Right lobe of liver (tissue), 6 donors: Measurements from ENCODE around the gene TTC36. TPM values are rescaled to one million over a fixed set of nuclear protein-coding genes. Genes with fewer than 3 reads are reported as not detected.

Experiments
- ATAC-seq, 4 donors: fragments of 200-7000 bp; cut with Tn5 transposase; one replicate each; pipeline ENCODE4 v1.9.1; 2020; ENCODE audit warnings: mild to moderate bottlenecking in 4 of 4, moderate library complexity in 4 of 4
- DNase-seq, 3 donors: peaks; one replicate each; pipeline ENCODE4 v3.0.0-alpha.2; 2020
- H3K27ac ChIP-seq, 3 donors: fragments of 200-600 bp; one replicate each; pipeline ENCODE4 v1.8.0; 2022
- H3K27me3 ChIP-seq, 2 donors: fragments of 200-600 bp; one replicate each; pipeline ENCODE4 v1.8.0; 2022
- H3K36me3 ChIP-seq, 4 donors: fragments of 200-600 bp; sonication (generic) in 1 of 4; one replicate each; pipeline versions ENCODE4 v1.5.1 to v1.8.0; 2017 to 2022; ENCODE audit warnings: control low read depth in 1 of 4
- H3K4me1 ChIP-seq, 4 donors: fragments of 200-600 bp; sonication (generic) in 1 of 4; one replicate each; pipeline versions ENCODE4 v1.5.1 to v1.8.0; 2017 to 2022; ENCODE audit warnings: control low read depth in 1 of 4
- H3K4me3 ChIP-seq, 3 donors: fragments of 200-600 bp; one replicate each; pipeline ENCODE4 v1.8.0; 2022
- H3K9me3 ChIP-seq, 4 donors: fragments of 200-600 bp; sonication (generic) in 1 of 4; one replicate each; pipeline versions ENCODE4 v1.5.1 to v1.8.0; 2017 to 2022; ENCODE audit warnings: control low read depth in 1 of 4
- CTCF ChIP-seq, 4 donors: fragments of 200-600 bp in 3 of 4; fragments of 450-650 bp in 1 of 4; IDR thresholded peaks; one replicate each; pipeline versions ENCODE4 v1.5.1 to v1.8.0; 2016 to 2022; ENCODE audit warnings: antibody characterized with exemption in 4 of 4, mild to moderate bottlenecking in 2 of 4
- POLR2A ChIP-seq: fragments of 450-650 bp; IDR thresholded peaks from one replicate; pipeline ENCODE4 v1.6.1; 2017; ENCODE audit warnings: antibody characterized with exemption, mild to moderate bottlenecking
- WGBS: methylation state at CpG from one replicate; pipeline ENCODE4 v1.1.6; 2018; ENCODE audit warnings: low coverage, low lambda C conversion rate; ENCODE audit not compliant: insufficient coverage; ENCODE audit errors: missing lambda C conversion rate; 5-methylcytosine and 5-hydroxymethylcytosine counted together
- intact Hi-C, 2 donors: fragments of 100-400 bp; cut with DNase I; formaldehyde crosslinking; loops; one replicate each; pipeline versions ENCODE4 v1.11.2 to v1.14.1; 2022
- total RNA-seq, 6 experiments: library from RNA; depleted of rRNA in 2 of 6; stranded (reverse); fragments of >200 nt in 2 of 6; fragmentation: NEBNext Ultra II Directional in 3 of 6; extraction: Animal tissue kit (Norgen Biotek cat#: 25700) in 3 of 6; gene quantifications; one replicate each; pipeline versions ENCODE4 v1.1.0 to v1.2.4, GENCODE V29; 2016 to 2023
- donor health status: DM: no; HTN: yes; CAD: no.
- donor health status: DM: no; HTN: no; CAD: no.
- donor health status: DM: no; HTN: no; CAD: no.
- donor health status: DM: no; HTN: yes; CAD: no.
- donor health status: DM: no; HTN: yes; CAD: no.

Gene TTC36
- total RNA-seq, 6 experiments from 2014 or later, result 21.5 to 88.3 (median 50.6) TPM

GRCh38 chr11:118524757-118525470, 2.4 kb upstream of the TTC36 start:
- Histone ChIP-seq H3K4me3 (no peak overlapping the region), H3K36me3 (peaks cover 0 to 23% (median 17%) of the 10 kb centered on the region in 4 donors), H3K4me1 (peaks cover 0 to 72% (median 19%) of the 10 kb centered on the region in 4 donors), H3K9me3 (no peaks in the 10 kb centered on the region), H3K27me3 (no peaks in the 10 kb centered on the region), H3K27ac (peak overlapping the region in 2 of 3 donors; percentile 86 to 94)
- ATAC-seq, result no peak
- intact Hi-C loops, result no loop called here
- no peak for DNase-seq
- 71% methylated on average over 6 of the region's 6 CpGs for WGBS
- TF ChIP-seq CTCF (IDR thresholded peaks at IDR 0.05), result no peak
- no peak for TF ChIP-seq POLR2A

GRCh38 chr11:118526688-118527087, 586 bp upstream of the TTC36 start:
- DNase-seq (peak in 2 of 3 donors; percentile 72 to 79), ATAC-seq (peak; percentile 50 to 65 (median 54))
- Histone ChIP-seq H3K27me3 (no peaks in the 10 kb centered on the region), H3K36me3 (peaks cover 0 to 7% (median 6%) of the 10 kb centered on the region in 4 donors), H3K9me3 (no peaks in the 10 kb centered on the region), H3K4me3 (peak overlapping the region; percentile 18 to 75 (median 65)), H3K27ac (peak overlapping the region; percentile 37 to 94 (median 86)), H3K4me1 (peaks cover 0 to 70% (median 22%) of the 10 kb centered on the region in 4 donors)
- 21% methylated on average over 2 of the region's 2 CpGs for WGBS
- intact Hi-C loops, result no loop called here
- TF ChIP-seq POLR2A (no peak), CTCF (IDR thresholded peaks at IDR 0.05) (no peak)

- no peak for ATAC-seq
- TF ChIP-seq CTCF (IDR thresholded peaks at IDR 0.05) (no peak), POLR2A (no peak)
These were observed 1.2 kb downstream of the TTC36 start for GRCh38 chr11:118528511-118528910.

GRCh38 chr11:118529584-118530175, 2.4 kb downstream of the TTC36 start:
- Histone ChIP-seq H3K27me3 (no peaks in the 10 kb centered on the region), H3K36me3 (no peaks in the 10 kb centered on the region), H3K27ac (peak overlapping the region in 1 of 3 donors; percentile 86), H3K4me1 (peaks cover 0 to 64% (median 31%) of the 10 kb centered on the region in 4 donors), H3K4me3 (peak overlapping the region in 2 of 3 donors; percentile 70 to 79), H3K9me3 (no peaks in the 10 kb centered on the region)
- ATAC-seq (no peak), DNase-seq (no peak)
- WGBS, result 40% methylated on average over 4 of the region's 5 CpGs
- intact Hi-C loops, result no loop called here
- TF ChIP-seq CTCF (IDR thresholded peaks at IDR 0.05) (no peak), POLR2A (no peak)

More at GRCh38 chr11:118528511-118528910, 1.2 kb downstream of the TTC36 start:
- 20% methylated on average over 1 of the region's 6 CpGs for WGBS
- H3K4me1 ChIP-seq, result peaks cover 0 to 71% (median 31%) of the 10 kb centered on the region in 4 donors
- DNase-seq, result no peak
- peak overlapping the region in 2 of 3 donors; percentile 65 to 75 for H3K4me3 ChIP-seq
- H3K27ac ChIP-seq, result peak overlapping the region in 2 of 3 donors; percentile 86 to 94
- no peaks in the 10 kb centered on the region for H3K36me3 ChIP-seq
- no peaks in the 10 kb centered on the region for H3K27me3 ChIP-seq
- intact Hi-C loops, result no loop called here
- no peaks in the 10 kb centered on the region for H3K9me3 ChIP-seq
